ENCODE measurements around the gene EMCN.

DNA sequence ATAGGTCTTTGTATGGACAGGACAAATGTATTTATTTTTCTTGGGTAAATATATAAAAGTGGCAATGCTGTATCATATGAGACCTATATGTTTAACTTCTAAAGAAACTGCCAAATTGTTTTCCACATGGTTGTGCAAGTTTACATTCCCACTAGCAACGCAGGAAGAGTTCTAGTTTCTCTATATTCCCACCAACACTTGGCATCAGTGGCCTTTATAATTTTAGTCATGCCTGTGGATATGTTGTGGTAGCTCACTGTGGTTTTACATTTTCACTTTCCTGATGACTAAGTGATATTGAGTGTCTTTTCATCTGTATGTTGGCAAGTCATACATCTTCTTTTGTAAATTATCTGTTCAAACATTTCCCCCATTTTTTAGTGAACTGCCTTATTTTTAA lies 126.0 kb downstream of the EMCN start:
- TF ChIP-seq POLR2A (IDR thresholded peaks at IDR 0.05) (no peak), CTCF (IDR thresholded peaks at IDR 0.05) (no peak)
